Smooth muscle cell (in vitro differentiated cells): ENCODE results near the gene MTREX. TPM values are rescaled to one million over a fixed set of nuclear protein-coding genes. Genes with fewer than 3 reads are reported as not detected.

Experiments used
- DNase-seq: peaks from one replicate; lab custom pipeline; 2025; ENCODE audit not compliant: unreplicated experiment; lab: John Stamatoyannopoulos, UW
- H2AFZ ChIP-seq: fragments of 200-600 bp; sonication (generic); 2 replicates; pipeline ENCODE4 v1.6.0; 2016; ENCODE audit warnings: antibody characterized with exemption, low read depth, mild to moderate bottlenecking
- H3F3A ChIP-seq: fragments of 200-600 bp; sonication (generic); 2 replicates; pipeline ENCODE4 v1.6.0; 2017; ENCODE audit warnings: antibody characterized with exemption, low read depth
- H3K27ac ChIP-seq: fragments of 200-600 bp; sonication (generic); 2 replicates; pipeline ENCODE4 v1.5.1; 2016; ENCODE audit warnings: low read depth, mild to moderate bottlenecking
- H3K27me3 ChIP-seq: fragments of 200-600 bp; sonication (generic); 2 replicates; pipeline ENCODE4 v1.6.1; 2016; ENCODE audit warnings: low read depth, mild to moderate bottlenecking
- H3K36me3 ChIP-seq: fragments of 200-600 bp; sonication (generic); 2 replicates; pipeline ENCODE4 v1.5.1; 2016; ENCODE audit warnings: low read depth
- H3K4me1 ChIP-seq: fragments of 200-600 bp; sonication (generic); 2 replicates; pipeline ENCODE4 v1.5.1; 2016; ENCODE audit warnings: low read depth
- H3K4me2 ChIP-seq: fragments of 200-600 bp; sonication (generic); 2 replicates; pipeline ENCODE4 v1.6.0; 2016; ENCODE audit warnings: mild to moderate bottlenecking
- H3K4me3 ChIP-seq: fragments of 200-600 bp; sonication (generic); 2 replicates; pipeline ENCODE4 v1.5.1; 2016; ENCODE audit warnings: mild to moderate bottlenecking
- H3K79me2 ChIP-seq: fragments of 200-600 bp; sonication (generic); 2 replicates; pipeline ENCODE4 v1.6.0; 2016; ENCODE audit warnings: low read depth, mild to moderate bottlenecking
- H3K9ac ChIP-seq: fragments of 200-600 bp; sonication (generic); 2 replicates; pipeline ENCODE4 v1.6.0; 2016; ENCODE audit warnings: low read depth
- H3K9me3 ChIP-seq: fragments of 200-600 bp; sonication (generic); replicated peaks from 2 replicates; pipeline ENCODE4 v1.5.1; 2016; ENCODE audit warnings: low read depth
- H4K20me1 ChIP-seq: fragments of 200-600 bp; sonication (generic); 2 replicates; pipeline ENCODE4 v1.6.0; 2016; ENCODE audit warnings: low read depth
- CTCF ChIP-seq: fragments of 200-600 bp; sonication (generic); IDR thresholded peaks from 2 replicates; pipeline ENCODE4 v1.5.1; 2017; ENCODE audit warnings: borderline replicate concordance, mild to moderate bottlenecking, antibody characterized with exemption; ENCODE audit not compliant: insufficient read depth, poor library complexity, severe bottlenecking
- WGBS: methylation state at CpG from one replicate; pipeline ENCODE4 v1.1.7; 2016; ENCODE audit warnings: low lambda C conversion rate; 5-methylcytosine and 5-hydroxymethylcytosine counted together
- polyA plus RNA-seq: library from polyadenylated mRNA; unstranded; fragments of >200 nt; fragmentation: Nextera tagmentation; extraction: Ambion mirVana; gene quantifications from 2 replicates; pipeline ENCODE4 v1.2.1, GENCODE V29; 2016
- total RNA-seq: library from RNA; depleted of rRNA; stranded (reverse); fragments of >200 nt; gene quantifications from 2 replicates; pipeline ENCODE4 v1.2.3, GENCODE V29; 2014

Gene MTREX
- total and polyA plus RNA-seq, 2 experiments from 2014 or later, result 20.7 to 93.9 TPM

- TF ChIP-seq CTCF, result no peak
- H3K9me3 ChIP-seq, result peaks cover 5% of the 10 kb centered on the region
- no peak overlapping the region for H3K9ac ChIP-seq
- no peak overlapping the region for H3K4me3 ChIP-seq
- H4K20me1 ChIP-seq, result no peaks in the 10 kb centered on the region
- H3K27me3 ChIP-seq, result no peaks in the 10 kb centered on the region
- no peak for DNase-seq
- H3K79me2 ChIP-seq, result peaks cover 6% of the 10 kb centered on the region
- H3K36me3 ChIP-seq, result peaks cover 15% of the 10 kb centered on the region
- no peaks in the 10 kb centered on the region for H3F3A ChIP-seq
- H2AFZ ChIP-seq, result no peak overlapping the region
- no peak overlapping the region for H3K4me2 ChIP-seq
- no peaks in the 10 kb centered on the region for H3K4me1 ChIP-seq
- no peak overlapping the region for H3K27ac ChIP-seq
- WGBS, result 100% methylated on average over 1 of the region's 1 CpG
Observed at GRCh38 chr5:55385227-55385626, 77.4 kb downstream of the MTREX start.

- no peaks in the 10 kb centered on the region for H3K27me3 ChIP-seq
- no peak overlapping the region for H3K4me3 ChIP-seq
- H3K79me2 ChIP-seq, result peaks cover 6% of the 10 kb centered on the region
- H3K9me3 ChIP-seq, result peaks cover 5% of the 10 kb centered on the region
- 97% methylated on average over 3 of the region's 3 CpGs for WGBS
- H3K27ac ChIP-seq, result no peak overlapping the region
- H3K36me3 ChIP-seq, result peaks cover 15% of the 10 kb centered on the region
- no peaks in the 10 kb centered on the region for H3K4me1 ChIP-seq
- DNase-seq, result no peak
- H3K4me2 ChIP-seq, result no peak overlapping the region
- H4K20me1 ChIP-seq, result no peaks in the 10 kb centered on the region
- no peak overlapping the region for H3K9ac ChIP-seq
- no peak overlapping the region for H2AFZ ChIP-seq
- no peak for TF ChIP-seq CTCF
- H3F3A ChIP-seq, result no peaks in the 10 kb centered on the region
Observed at GRCh38 chr5:55385846-55386245, 78.1 kb downstream of the MTREX start.

DNA sequence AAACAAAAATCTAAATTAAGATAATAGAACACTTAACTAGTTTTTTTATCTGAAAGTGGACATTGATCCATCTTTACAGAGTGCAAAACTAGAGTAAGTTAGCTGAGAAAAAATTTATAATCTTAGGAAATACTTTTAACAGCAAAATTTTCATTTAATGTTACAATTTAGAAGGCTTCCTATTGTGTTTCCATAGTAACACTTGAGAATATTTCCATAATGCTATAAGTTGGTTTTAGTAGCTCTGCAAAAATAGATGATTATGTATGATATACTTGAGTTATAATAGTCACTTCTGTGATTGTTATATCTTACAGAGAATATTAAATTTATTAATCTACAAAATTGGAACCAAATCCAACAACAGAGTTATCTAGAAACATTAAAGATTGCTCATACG is 78.6 kb downstream of the MTREX start:
- WGBS, result 88% methylated on average over 1 of the region's 1 CpG
- H3K27me3 ChIP-seq, result no peaks in the 10 kb centered on the region
- H3K4me3 ChIP-seq, result no peak overlapping the region
- H3K4me2 ChIP-seq, result no peak overlapping the region
- H3F3A ChIP-seq, result no peaks in the 10 kb centered on the region
- no peaks in the 10 kb centered on the region for H3K4me1 ChIP-seq
- H3K9me3 ChIP-seq, result peaks cover 5% of the 10 kb centered on the region
- no peak overlapping the region for H3K9ac ChIP-seq
- no peaks in the 10 kb centered on the region for H4K20me1 ChIP-seq
- no peak for DNase-seq
- TF ChIP-seq CTCF, result no peak
- H2AFZ ChIP-seq, result no peak overlapping the region
- no peak overlapping the region for H3K27ac ChIP-seq
- peaks cover 6% of the 10 kb centered on the region for H3K79me2 ChIP-seq
- H3K36me3 ChIP-seq, result peaks cover 19% of the 10 kb centered on the region

GRCh38 chr5:55387865-55388264 is 80.1 kb downstream of the MTREX start:
- WGBS, result 89% methylated on average over 2 of the region's 2 CpGs
- Histone ChIP-seq H3K27ac (no peak overlapping the region), H3K27me3 (no peaks in the 10 kb centered on the region), H3K4me1 (no peaks in the 10 kb centered on the region), H3K4me2 (no peak overlapping the region), H2AFZ (no peak overlapping the region), H3K9ac (no peak overlapping the region), H4K20me1 (no peaks in the 10 kb centered on the region), H3K36me3 (peaks cover 16% of the 10 kb centered on the region), H3F3A (no peaks in the 10 kb centered on the region), H3K9me3 (peaks cover 5% of the 10 kb centered on the region), H3K79me2 (peaks cover 6% of the 10 kb centered on the region), H3K4me3 (no peak overlapping the region)
- no peak for DNase-seq
- no peak for TF ChIP-seq CTCF
